Mammary microvascular endothelial cell (primary cell): ENCODE results near the gene EPN2. TPM values are rescaled to one million over a fixed set of nuclear protein-coding genes. Genes with fewer than 3 reads are reported as not detected.

ENCODE experiments used
- total RNA-seq: library from RNA; depleted of rRNA; stranded (reverse); fragments of >200 nt; gene quantifications from 2 replicates; pipeline ENCODE4 v1.2.3, GENCODE V29; 2015

EPN2 gene
- 20.2 and 26.1 TPM in 2 replicates for total RNA-seq

DNA sequence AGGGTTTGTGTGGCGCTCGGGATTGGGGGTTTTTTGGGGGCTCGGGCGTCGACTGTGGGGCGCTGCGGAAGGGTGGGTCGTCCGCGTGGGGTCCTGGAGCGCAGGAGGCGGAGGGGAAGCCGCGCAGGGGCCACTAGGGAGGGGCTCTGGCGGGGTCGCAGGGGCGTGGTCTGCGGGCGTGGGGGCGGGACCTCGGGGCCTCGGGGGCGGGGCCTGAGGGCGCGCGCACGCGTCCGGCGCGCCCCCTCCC lies at the start of gene EPN2:
EPN2 (plus strand) TSS at position 228 of the 250 bp plus-strand sequence. CDS start 45,754 bp downstream, outside the sequence.

DNA sequence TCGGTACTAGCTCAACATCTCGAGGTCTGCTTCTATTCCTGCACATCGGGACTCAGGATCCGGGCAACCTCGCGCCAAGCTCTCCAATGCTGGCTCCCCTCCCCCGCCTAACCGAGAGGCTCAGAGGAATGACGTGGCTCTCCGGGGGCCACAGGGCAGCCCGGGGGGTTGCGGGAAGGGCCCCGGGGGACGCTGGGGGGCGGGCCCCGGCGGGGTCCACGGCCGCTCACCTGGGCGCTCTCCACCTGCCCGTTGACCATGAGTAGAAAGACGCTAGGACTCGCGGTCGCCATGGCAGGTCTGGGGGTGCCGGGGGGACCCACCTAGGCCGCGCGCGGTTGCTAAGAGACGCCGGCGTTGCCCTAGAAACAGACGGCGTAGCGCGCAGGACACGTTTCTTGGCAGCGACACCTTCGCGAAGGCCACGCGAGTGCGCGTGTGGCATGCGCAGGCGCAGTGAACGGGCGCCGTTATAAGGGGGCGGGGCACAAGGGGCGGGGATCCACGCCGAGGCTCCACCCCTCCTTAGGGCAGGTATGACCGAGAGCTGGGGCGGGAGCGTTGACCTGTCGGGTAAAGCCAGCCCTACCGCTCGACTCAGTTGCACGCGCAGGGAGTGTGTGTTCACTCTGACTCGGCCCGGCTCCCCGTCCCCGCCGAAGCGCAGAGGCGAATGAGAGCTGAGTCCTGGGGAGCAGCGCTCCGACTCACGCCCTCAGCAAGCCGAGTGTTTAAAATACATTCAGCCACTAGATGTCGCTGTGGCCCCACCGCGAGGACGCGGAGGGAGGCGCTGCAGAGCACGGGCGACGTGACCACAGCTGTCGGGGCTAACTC lies 125.3 kb downstream of the EPN2 start, which contains the start of gene B9D1:
B9D1 (minus strand) TSS at position 447 of the 837 bp plus-strand sequence; CDS start at position 293, 154 bp downstream.

DNA sequence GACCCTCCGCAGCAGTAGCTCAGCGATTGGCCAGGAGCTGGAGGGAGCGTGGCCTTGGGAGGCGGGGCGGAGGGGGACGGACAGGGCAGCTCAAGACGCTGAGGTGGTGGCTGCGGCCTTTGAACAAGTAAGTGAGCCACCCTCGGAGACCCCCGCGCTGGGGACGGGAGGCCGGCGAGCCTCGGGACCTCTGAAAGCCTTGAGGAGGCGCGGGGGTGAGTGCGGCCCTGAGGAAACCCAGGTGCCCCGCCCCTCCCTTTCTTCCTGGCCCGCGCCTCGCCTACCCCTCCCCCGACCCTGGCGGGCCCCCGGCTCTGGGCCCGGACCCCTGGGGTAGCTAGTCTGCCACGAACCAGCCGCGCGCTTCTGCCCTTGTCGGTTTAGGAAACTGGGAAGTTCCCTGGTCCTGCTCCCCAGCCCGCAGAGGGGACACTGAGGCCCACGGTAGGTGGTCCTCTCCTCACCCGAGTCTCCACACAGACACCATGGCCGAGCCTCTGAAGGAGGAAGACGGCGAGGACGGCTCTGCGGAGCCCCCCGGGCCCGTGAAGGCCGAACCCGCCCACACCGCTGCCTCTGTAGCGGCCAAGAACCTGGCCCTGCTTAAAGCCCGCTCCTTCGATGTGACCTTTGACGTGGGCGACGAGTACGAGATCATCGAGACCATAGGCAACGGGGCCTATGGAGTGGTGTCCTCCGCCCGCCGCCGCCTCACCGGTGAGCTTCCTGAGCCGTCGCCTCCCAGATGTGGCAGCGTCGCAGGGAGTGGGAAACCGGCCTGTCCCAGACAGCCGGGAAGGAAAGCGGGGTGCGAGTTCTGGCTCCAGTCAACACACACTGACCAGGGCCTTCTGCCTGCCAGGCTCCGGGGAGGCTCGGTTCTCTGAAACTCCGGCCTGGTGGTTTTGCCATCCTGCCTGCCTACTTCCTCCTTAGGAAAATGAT lies 141.5 kb downstream of the EPN2 start, which contains the start of gene MAPK7:
MAPK7 (plus strand) TSS at position 83 of the 945 bp plus-strand sequence; CDS start at position 486, 403 bp downstream.

Other genes with a start within 250 kb of the EPN2 start
- gene FAM83G, start 232.6 kb upstream of the EPN2 start, total RNA-seq = 24.0 and 25.9 TPM in 2 replicates
- gene GRAP, start 190.4 kb upstream of the EPN2 start, total RNA-seq = 47.5 and 52.1 TPM in 2 replicates
- 13.8 and 14.4 TPM in 2 replicates for gene GRAPL, start 109.8 kb upstream of the EPN2 start, total RNA-seq
- gene B9D1, start 125.4 kb downstream of the EPN2 start, total RNA-seq = 20.1 and 20.8 TPM in 2 replicates
- gene MAPK7, start 141.1 kb downstream of the EPN2 start, total RNA-seq = 16.7 and 17.5 TPM in 2 replicates
- gene MFAP4, start 149.8 kb downstream of the EPN2 start, total RNA-seq = not detected in 2 replicates
- 0.10 TPM in 1 of 2 replicates, not detected in the other for gene RNF112, start 173.9 kb downstream of the EPN2 start, total RNA-seq